Lung (tissue), 12 donors: Measurements from ENCODE around the gene SNX13. TPM values are rescaled to one million over a fixed set of nuclear protein-coding genes. Genes with fewer than 3 reads are reported as not detected.

Experiments used
- ATAC-seq: fragments of 200-7000 bp; cut with Tn5 transposase; one replicate; pipeline ENCODE4 v1.9.1; 2020; ENCODE audit warnings: moderate number of reproducible peaks; ENCODE audit not compliant: insufficient read depth, low FRiP score
- DNase-seq, 3 donors: peaks; one replicate each; pipeline ENCODE4 v3.0.0-alpha.2; 2013 to 2017
- H3K27ac ChIP-seq, 2 donors: one replicate each; pipeline ENCODE4 v1.5.1; 2013; ENCODE audit warnings: mild to moderate bottlenecking in 2 of 2, moderate library complexity in 2 of 2, control low read depth in 1 of 2, inconsistent platforms in 1 of 2, low read depth in 1 of 2, low read length in 1 of 2
- H3K27me3 ChIP-seq, 3 donors: one replicate each; pipeline ENCODE4 v1.5.1; 2013; ENCODE audit warnings: low read length in 2 of 3; ENCODE audit not compliant: control insufficient read depth in 3 of 3, insufficient read depth in 3 of 3
- H3K36me3 ChIP-seq, 4 donors: one replicate each; pipeline ENCODE4 v1.5.1; 2013; ENCODE audit warnings: low read length in 4 of 4, mild to moderate bottlenecking in 1 of 4, moderate library complexity in 1 of 4; ENCODE audit not compliant: control insufficient read depth in 4 of 4, insufficient read depth in 4 of 4
- H3K4me1 ChIP-seq, 5 donors: one replicate each; pipeline ENCODE4 v1.5.1; 2013; ENCODE audit warnings: low read length in 5 of 5, mild to moderate bottlenecking in 2 of 5, moderate library complexity in 1 of 5; ENCODE audit not compliant: control insufficient read depth in 5 of 5, insufficient read depth in 5 of 5
- H3K4me3 ChIP-seq: one replicate; pipeline ENCODE4 v1.5.1; 2013; ENCODE audit warnings: mild to moderate bottlenecking, control low read depth, moderate library complexity
- H3K9ac ChIP-seq, 2 donors: one replicate each; pipeline ENCODE4 v1.5.1; 2013; ENCODE audit warnings: low read length in 2 of 2, control low read depth in 1 of 2; ENCODE audit not compliant: insufficient read depth in 1 of 2
- H3K9me3 ChIP-seq, 4 donors: one replicate each; pipeline ENCODE4 v1.5.1; 2013; ENCODE audit warnings: low read length in 3 of 4, mild to moderate bottlenecking in 1 of 4, moderate library complexity in 1 of 4; ENCODE audit not compliant: control insufficient read depth in 4 of 4, insufficient read depth in 3 of 4
- WGBS, 2 donors: extraction: QIAGEN DNeasy Blood & Tissue Kit; methylation state at CpG; one replicate each; pipeline ENCODE4 v1.1.7; 2013; 5-methylcytosine and 5-hydroxymethylcytosine counted together
- polyA plus RNA-seq, 2 donors: library from polyadenylated mRNA; stranded (reverse); fragments of 200-250 nt; gene quantifications; one replicate each; pipeline ENCODE4 v1.2.1, GENCODE V29; 2013
- total RNA-seq, 2 donors: library from RNA; depleted of rRNA in 1 of 2; stranded (reverse); fragments of >200 nt in 1 of 2; gene quantifications; one replicate each; pipeline ENCODE4 v1.2.1, GENCODE V29; 2014 to 2021
- TF ChIP-seq, protein P1 (sequence below): IDR thresholded peaks from 2 replicates; pipeline ENCODE4 v1.5.1; 2012; ENCODE audit warnings: mild to moderate bottlenecking; ENCODE audit errors: control extremely low read depth, extremely low read depth
- donor health status: control.
- donor health status: control.
- donor health status: Bipolar disorder and iron deficiency.
- donor health status: healthy.
- donor health status: DM: yes; HTN: yes; CAD: no.

Gene SNX13
- total and polyA plus RNA-seq, 4 donors: 8.9 to 104 (median 31.9) TPM

DNA sequence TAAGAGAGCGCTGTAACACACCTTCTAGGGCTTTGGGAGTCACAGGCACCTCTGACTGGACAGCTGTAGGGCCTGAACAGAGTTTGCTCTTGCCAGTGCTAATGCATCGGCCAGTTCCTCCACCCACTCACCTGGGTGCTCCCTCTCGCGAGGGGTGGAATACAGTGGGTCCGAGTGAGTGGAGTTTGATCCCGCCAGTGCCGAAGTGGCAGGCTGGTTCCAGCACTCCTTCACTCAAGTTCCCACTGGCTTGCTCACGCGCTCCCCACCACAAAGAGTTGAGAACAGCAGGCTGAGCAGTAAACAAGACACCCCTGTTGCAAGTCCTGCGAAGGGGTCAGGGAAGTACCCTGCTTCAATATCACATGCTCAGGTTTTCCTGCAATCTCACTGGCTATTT lies 91.8 kb downstream of the SNX13 start:
- peaks cover 3 to 8% (median 7%) of the 10 kb centered on the region in 4 donors for H3K36me3 ChIP-seq
- no peak for ATAC-seq
- H3K27ac ChIP-seq: no peak overlapping the region
- no peak for DNase-seq
- H3K27me3 ChIP-seq: no peaks in the 10 kb centered on the region
- H3K4me1 ChIP-seq: peaks cover 0 to 4% (median 0%) of the 10 kb centered on the region in 5 donors
- H3K9ac ChIP-seq: no peak overlapping the region
- 97 to 98% methylated on average over 10 of the region's 10 CpGs for WGBS, 2 donors
- no peak overlapping the region for H3K4me3 ChIP-seq
- H3K9me3 ChIP-seq: peaks cover 0 to 3% (median 2%) of the 10 kb centered on the region in 4 donors
- TF ChIP-seq, protein P1, sequence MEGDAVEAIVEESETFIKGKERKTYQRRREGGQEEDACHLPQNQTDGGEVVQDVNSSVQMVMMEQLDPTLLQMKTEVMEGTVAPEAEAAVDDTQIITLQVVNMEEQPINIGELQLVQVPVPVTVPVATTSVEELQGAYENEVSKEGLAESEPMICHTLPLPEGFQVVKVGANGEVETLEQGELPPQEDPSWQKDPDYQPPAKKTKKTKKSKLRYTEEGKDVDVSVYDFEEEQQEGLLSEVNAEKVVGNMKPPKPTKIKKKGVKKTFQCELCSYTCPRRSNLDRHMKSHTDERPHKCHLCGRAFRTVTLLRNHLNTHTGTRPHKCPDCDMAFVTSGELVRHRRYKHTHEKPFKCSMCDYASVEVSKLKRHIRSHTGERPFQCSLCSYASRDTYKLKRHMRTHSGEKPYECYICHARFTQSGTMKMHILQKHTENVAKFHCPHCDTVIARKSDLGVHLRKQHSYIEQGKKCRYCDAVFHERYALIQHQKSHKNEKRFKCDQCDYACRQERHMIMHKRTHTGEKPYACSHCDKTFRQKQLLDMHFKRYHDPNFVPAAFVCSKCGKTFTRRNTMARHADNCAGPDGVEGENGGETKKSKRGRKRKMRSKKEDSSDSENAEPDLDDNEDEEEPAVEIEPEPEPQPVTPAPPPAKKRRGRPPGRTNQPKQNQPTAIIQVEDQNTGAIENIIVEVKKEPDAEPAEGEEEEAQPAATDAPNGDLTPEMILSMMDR: no peak

DNA sequence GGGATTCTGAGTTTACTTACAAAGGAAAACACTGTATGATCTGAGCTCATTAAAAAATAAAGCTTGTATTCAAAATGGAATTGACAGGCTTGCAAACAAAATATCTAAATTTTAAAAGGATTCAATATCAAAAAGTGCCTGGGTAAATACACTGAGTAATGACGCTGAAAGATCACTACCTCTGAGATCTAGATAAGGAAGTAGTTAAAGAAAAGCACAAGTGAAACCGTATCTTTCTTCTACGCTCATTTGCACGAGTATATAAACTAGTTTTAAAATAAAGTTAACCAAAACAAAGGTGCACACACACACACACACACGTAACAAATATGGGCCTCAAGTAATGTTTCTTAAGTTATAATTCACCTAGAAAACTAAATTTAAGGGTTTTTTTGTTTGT lies 93.4 kb downstream of the SNX13 start:
- Histone ChIP-seq H3K27me3 (no peaks in the 10 kb centered on the region), H3K36me3 (peaks cover 3 to 13% (median 7%) of the 10 kb centered on the region in 4 donors), H3K4me1 (peaks cover 0 to 4% (median 0%) of the 10 kb centered on the region in 5 donors), H3K27ac (no peak overlapping the region), H3K9ac (no peak overlapping the region), H3K4me3 (no peak overlapping the region), H3K9me3 (peaks cover 0 to 3% (median 2%) of the 10 kb centered on the region in 4 donors)
- ATAC-seq (no peak), DNase-seq (no peak)
- TF ChIP-seq, protein P1: no peak
- WGBS, 2 donors: 82% methylated on average over 5 of the region's 5 CpGs

DNA sequence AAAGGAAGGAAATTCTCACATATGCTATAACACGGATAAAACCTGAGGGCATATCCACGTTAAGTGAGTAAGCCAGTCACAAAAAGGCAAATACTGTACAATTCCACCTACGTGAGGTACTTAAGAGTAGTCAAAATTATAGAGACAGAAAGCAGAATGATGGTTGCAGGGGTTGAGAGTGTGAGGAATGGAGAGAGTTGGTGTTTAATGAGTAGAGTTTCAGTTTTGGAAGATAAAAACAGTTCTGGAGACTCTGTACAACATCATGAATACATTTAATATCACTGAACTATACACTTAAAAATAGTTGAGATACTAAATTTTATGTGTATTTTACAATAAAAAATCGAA lies 95.1 kb downstream of the SNX13 start:
- Histone ChIP-seq H3K4me3 (no peak overlapping the region), H3K36me3 (peaks cover 8 to 14% (median 11%) of the 10 kb centered on the region in 4 donors), H3K27me3 (no peaks in the 10 kb centered on the region), H3K4me1 (peaks cover 0 to 4% (median 0%) of the 10 kb centered on the region in 5 donors), H3K27ac (no peak overlapping the region), H3K9ac (no peak overlapping the region), H3K9me3 (peaks cover 0 to 3% (median 2%) of the 10 kb centered on the region in 4 donors)
- ATAC-seq (no peak), DNase-seq (no peak)
- WGBS, 2 donors: 73 to 79% methylated on average over 4 of the region's 4 CpGs
- TF ChIP-seq, protein P1: no peak
